Small intestine (tissue), 7 donors: ENCODE measurements around the gene AOC3. TPM values are rescaled to one million over a fixed set of nuclear protein-coding genes. Genes with fewer than 3 reads are reported as not detected.
"Not testable (repeated sequence)": the region's sequence is repeated elsewhere in the genome, so short reads cannot be mapped to it uniquely, and the experiment has no call there.

ENCODE experiments used
- DNase-seq, 2 donors: peaks; one replicate each; pipeline versions ENCODE4 v3.0.0 to v3.0.0-alpha.2; 2013
- FAIRE-seq: peaks from 2 replicates; lab custom pipeline; 2012; peaks lifted over from hg19 to GRCh38; lab: Jason Lieb, UNC
- H3K27ac ChIP-seq, 3 donors: one replicate each; pipeline ENCODE4 v1.5.1; 2013; ENCODE audit warnings: low read length in 2 of 3, mild to moderate bottlenecking in 2 of 3, control low read depth in 1 of 3, inconsistent platforms in 1 of 3, low read depth in 1 of 3, moderate library complexity in 1 of 3
- H3K27me3 ChIP-seq, 3 donors: one replicate each; pipeline ENCODE4 v1.6.1; 2013; ENCODE audit warnings: low read length in 3 of 3, inconsistent platforms in 1 of 3; ENCODE audit not compliant: control insufficient read depth in 3 of 3, insufficient read depth in 3 of 3
- H3K36me3 ChIP-seq, 3 donors: one replicate each; pipeline ENCODE4 v1.6.1; 2013; ENCODE audit warnings: low read length in 3 of 3, inconsistent platforms in 1 of 3, low read depth in 1 of 3, mild to moderate bottlenecking in 1 of 3, moderate library complexity in 1 of 3; ENCODE audit not compliant: control insufficient read depth in 3 of 3, insufficient read depth in 2 of 3
- H3K4me1 ChIP-seq, 3 donors: one replicate each; pipeline ENCODE4 v1.6.1; 2013; ENCODE audit warnings: low read length in 2 of 3, inconsistent platforms in 1 of 3, low read depth in 1 of 3, mild to moderate bottlenecking in 1 of 3, moderate library complexity in 1 of 3; ENCODE audit not compliant: control insufficient read depth in 3 of 3, insufficient read depth in 2 of 3
- H3K4me3 ChIP-seq, 3 donors: one replicate each; pipeline ENCODE4 v1.5.1; 2013; ENCODE audit warnings: low read length in 3 of 3, control low read depth in 1 of 3, inconsistent platforms in 1 of 3, low read depth in 1 of 3, mild to moderate bottlenecking in 1 of 3, moderate library complexity in 1 of 3
- H3K9me3 ChIP-seq, 2 donors: one replicate each; pipeline ENCODE4 v1.6.1; 2013; ENCODE audit warnings: low read depth in 1 of 2, low read length in 1 of 2; ENCODE audit not compliant: control insufficient read depth in 2 of 2, insufficient read depth in 1 of 2
- WGBS, 3 donors: extraction: QIAGEN DNeasy Blood & Tissue Kit; methylation state at CpG; one replicate each; pipeline ENCODE4 v1.1.7; 2013; 5-methylcytosine and 5-hydroxymethylcytosine counted together
- polyA plus RNA-seq, 4 donors: library from polyadenylated mRNA; stranded (reverse) in 3 of 4; unstranded in 1 of 4; fragments of 200-250 nt in 3 of 4; fragments of 120-200 nt in 1 of 4; gene quantifications; one replicate each; pipeline versions ENCODE4 v1.2.1 to v1.2.3, GENCODE V29; 2013
- donor health status: healthy with polysubstance abuse.
- donor health status: control.
- donor health status: control.
- donor health status: Bipolar disorder and iron deficiency.
- donor health status: healthy.

AOC3 gene
- polyA plus RNA-seq, 4 donors, result 1.3 to 30.0 (median 3.1) TPM

DNA sequence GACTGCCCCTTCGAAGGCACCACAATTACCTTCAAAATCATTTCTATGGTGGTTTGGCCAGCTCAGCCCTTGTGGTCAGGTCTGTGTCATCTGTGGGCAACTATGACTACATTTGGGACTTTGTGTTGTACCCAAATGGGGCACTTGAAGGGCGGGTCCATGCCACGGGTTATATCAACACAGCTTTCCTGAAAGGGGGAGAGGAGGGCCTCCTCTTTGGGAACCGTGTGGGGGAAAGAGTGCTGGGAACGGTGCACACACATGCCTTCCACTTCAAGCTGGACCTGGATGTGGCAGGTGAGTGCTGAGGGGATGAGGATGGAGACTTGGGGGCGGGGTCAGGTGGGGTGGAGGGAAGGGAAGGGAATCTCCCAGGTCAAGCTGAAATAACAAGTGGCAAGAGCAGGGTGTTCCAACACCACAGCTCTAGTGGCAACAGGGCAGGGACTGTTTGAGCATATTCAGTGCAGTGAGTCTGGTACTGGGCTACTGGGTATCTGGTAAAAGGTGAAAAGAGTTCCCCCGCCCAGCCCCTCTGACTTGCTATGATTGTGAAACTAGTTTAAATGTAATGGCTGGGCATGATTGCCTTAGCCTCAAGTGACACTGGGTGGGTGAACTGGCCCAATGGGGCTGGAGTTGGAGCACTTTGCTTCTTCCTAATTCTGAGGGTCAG lies 4.9 kb upstream of the AOC3 start:
- peaks cover 0 to 8% (median 0%) of the 10 kb centered on the region in 3 donors for H3K27me3 ChIP-seq
- H3K36me3 ChIP-seq, result peaks cover 16 to 45% (median 23%) of the 10 kb centered on the region in 3 donors
- no peaks in the 10 kb centered on the region for H3K9me3 ChIP-seq
- H3K27ac ChIP-seq, result no peak overlapping the region
- WGBS, 3 donors, result 68 to 71% (median 70%) methylated on average over 7 of the region's 7 CpGs
- no peak for DNase-seq
- FAIRE-seq, result no peak
- H3K4me3 ChIP-seq, result no peak overlapping the region
- peaks cover 0 to 7% (median 7%) of the 10 kb centered on the region in 3 donors for H3K4me1 ChIP-seq

DNA sequence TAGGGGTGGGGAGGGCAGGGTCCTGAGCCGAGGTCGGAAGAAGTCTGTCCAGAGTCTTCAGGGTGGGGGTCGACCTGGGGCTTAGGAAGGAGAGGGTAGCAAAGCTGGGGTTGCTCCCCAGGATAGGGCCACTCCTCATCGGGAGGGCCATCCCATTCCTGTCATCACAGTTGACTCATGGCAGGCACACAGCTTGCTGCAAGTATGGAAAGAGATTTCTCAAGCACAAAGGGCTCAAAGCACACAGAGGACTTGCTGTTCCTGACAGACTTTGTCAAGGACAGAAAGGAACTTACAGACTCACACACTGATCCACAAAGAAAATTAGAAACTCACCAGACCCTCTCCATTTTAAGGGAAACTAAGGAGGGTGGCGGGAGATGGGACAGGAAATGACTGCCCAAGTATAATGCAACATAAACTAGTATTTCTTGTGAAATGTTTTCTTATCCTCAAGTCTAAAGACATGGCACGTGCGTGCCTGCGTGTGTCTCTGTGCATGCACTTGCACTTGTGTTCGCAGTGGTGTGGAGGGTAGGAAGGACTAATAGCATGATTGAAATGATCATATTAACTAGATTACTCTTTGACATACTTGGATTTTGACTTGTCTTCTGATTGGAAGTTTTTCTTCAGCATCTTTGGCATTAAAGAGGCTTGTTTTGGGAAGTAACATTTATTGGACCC lies 4.3 kb upstream of the AOC3 start:
- Histone ChIP-seq H3K27ac (no peak overlapping the region), H3K4me1 (peaks cover 0 to 7% (median 7%) of the 10 kb centered on the region in 3 donors), H3K36me3 (peaks cover 9 to 42% (median 18%) of the 10 kb centered on the region in 3 donors), H3K4me3 (no peak overlapping the region), H3K27me3 (peaks cover 0 to 8% (median 0%) of the 10 kb centered on the region in 3 donors), H3K9me3 (no peaks in the 10 kb centered on the region)
- 72 to 76% (median 74%) methylated on average over 9 of the region's 9 CpGs for WGBS, 3 donors
- DNase-seq (no peak), FAIRE-seq (no peak)

DNA sequence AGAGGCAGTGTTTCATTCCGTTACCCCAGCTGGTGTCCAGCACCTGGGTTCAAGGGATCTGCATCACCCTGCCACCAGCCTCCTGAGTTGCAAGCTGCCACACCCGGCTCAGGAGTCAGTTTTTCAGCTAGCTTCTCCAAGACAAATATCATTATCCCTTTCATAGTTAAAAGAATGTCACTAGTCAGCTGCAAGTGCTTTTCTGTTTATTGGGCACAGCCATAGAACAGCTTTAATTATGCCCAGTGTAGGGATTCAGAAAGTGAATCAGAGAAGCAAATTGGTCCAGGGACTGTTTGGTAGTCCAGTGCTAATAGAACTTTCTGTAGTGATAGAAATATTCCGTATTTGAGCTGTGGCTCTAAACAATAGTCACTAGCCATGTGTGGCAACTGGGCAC lies 2.9 kb upstream of the AOC3 start:
- no peak for FAIRE-seq
- Histone ChIP-seq H3K36me3 (peaks cover 6 to 36% (median 11%) of the 10 kb centered on the region in 3 donors), H3K4me1 (peaks cover 0 to 7% (median 7%) of the 10 kb centered on the region in 3 donors), H3K27ac (no peak overlapping the region), H3K27me3 (peaks cover 0 to 8% (median 0%) of the 10 kb centered on the region in 3 donors), H3K9me3 (no peaks in the 10 kb centered on the region), H3K4me3 (no peak overlapping the region)
- WGBS, 3 donors, result 60 to 73% (median 63%) methylated on average over 2 to 3 of the region's 3 CpGs
- no peak for DNase-seq

DNA sequence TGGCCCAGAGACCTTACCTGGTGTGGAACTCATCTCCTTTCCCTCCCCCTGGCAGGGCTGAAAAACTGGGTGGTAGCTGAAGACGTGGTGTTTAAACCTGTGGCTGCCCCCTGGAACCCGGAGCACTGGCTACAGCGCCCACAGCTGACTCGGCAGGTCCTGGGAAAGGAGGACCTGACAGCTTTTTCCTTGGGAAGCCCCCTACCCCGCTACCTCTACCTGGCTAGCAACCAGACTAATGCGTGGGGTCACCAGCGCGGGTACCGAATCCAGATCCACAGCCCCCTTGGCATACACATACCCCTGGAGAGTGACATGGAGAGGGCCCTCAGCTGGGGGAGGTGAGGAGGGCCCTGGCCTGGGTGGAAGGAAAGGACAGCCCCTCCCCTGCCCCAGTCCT lies 2.0 kb upstream of the AOC3 start:
- Histone ChIP-seq H3K27me3 (peaks cover 0 to 8% (median 0%) of the 10 kb centered on the region in 3 donors), H3K36me3 (peaks cover 6 to 30% (median 6%) of the 10 kb centered on the region in 3 donors), H3K4me3 (no peak overlapping the region), H3K4me1 (peaks cover 0 to 17% (median 7%) of the 10 kb centered on the region in 3 donors), H3K9me3 (no peaks in the 10 kb centered on the region), H3K27ac (no peak overlapping the region)
- WGBS, 3 donors, result 89 to 95% (median 89%) methylated on average over 9 of the region's 9 CpGs
- no peak for DNase-seq
- no peak for FAIRE-seq

DNA sequence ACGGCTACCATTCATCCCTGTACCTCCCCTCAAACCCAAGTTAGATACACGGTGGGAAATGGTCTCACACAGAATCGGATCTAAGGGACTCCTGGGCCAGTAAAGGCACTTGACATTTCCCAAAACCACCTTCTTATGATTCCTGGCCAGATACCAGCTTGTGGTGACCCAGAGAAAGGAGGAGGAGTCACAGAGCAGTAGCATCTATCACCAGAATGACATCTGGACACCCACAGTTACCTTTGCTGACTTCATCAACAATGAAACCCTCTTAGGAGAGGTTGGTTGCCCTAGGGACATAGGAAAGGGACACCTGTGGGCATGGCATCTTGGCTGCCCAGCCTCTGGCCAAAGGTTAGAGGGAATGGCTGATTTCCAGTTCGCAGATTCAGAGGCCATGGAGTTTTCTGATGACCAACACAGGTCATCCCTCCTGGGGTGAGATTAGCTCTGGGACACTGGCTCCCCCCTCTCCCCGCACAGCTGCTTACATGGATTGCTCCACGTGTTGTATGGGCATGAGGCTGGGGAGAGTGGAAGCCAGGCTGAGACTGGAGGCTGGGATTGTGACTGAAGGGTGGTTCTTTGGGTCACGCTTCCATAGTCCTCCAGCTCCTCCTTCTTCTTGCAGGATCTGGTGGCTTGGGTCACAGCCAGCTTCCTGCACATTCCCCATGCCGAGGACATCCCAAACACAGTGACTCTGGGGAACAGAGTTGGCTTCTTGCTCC lies 1.4 kb upstream of the AOC3 start:
- DNase-seq (peak in 1 of 2 donors; percentile 72), FAIRE-seq (no peak)
- 34 to 58% (median 47%) methylated on average over 8 of the region's 8 CpGs for WGBS, 3 donors
- H3K9me3 ChIP-seq, result no peaks in the 10 kb centered on the region
- H3K27ac ChIP-seq, result no peak overlapping the region
- peaks cover 0 to 8% (median 0%) of the 10 kb centered on the region in 3 donors for H3K27me3 ChIP-seq
- H3K4me1 ChIP-seq, result peaks cover 0 to 22% (median 7%) of the 10 kb centered on the region in 3 donors
- no peak overlapping the region for H3K4me3 ChIP-seq
- H3K36me3 ChIP-seq, result peaks cover 3 to 24% (median 4%) of the 10 kb centered on the region in 3 donors

DNA sequence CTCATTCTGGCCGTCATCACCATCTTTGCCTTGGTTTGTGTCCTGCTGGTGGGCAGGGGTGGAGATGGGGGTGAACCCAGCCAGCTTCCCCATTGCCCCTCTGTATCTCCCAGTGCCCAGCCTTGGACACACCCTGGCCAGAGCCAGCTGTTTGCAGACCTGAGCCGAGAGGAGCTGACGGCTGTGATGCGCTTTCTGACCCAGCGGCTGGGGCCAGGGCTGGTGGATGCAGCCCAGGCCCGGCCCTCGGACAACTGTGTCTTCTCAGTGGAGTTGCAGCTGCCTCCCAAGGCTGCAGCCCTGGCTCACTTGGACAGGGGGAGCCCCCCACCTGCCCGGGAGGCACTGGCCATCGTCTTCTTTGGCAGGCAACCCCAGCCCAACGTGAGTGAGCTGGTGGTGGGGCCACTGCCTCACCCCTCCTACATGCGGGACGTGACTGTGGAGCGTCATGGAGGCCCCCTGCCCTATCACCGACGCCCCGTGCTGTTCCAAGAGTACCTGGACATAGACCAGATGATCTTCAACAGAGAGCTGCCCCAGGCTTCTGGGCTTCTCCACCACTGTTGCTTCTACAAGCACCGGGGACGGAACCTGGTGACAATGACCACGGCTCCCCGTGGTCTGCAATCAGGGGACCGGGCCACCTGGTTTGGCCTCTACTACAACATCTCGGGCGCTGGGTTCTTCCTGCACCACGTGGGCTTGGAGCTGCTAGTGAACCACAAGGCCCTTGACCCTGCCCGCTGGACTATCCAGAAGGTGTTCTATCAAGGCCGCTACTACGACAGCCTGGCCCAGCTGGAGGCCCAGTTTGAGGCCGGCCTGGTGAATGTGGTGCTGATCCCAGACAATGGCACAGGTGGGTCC lies 607 bp downstream of the AOC3 start:
- Histone ChIP-seq H3K4me1 (peaks cover 0 to 23% (median 7%) of the 10 kb centered on the region in 3 donors), H3K27ac (peak overlapping the region in 1 of 3 donors; percentile 33)
- not testable (repeated sequence) for H3K9me3 ChIP-seq, H3K4me3 ChIP-seq, DNase-seq, H3K36me3 ChIP-seq, H3K27me3 ChIP-seq, FAIRE-seq
- WGBS, 3 donors, result 81 to 100% (median 88%) methylated on average over 11 to 25 of the region's 28 CpGs

DNA sequence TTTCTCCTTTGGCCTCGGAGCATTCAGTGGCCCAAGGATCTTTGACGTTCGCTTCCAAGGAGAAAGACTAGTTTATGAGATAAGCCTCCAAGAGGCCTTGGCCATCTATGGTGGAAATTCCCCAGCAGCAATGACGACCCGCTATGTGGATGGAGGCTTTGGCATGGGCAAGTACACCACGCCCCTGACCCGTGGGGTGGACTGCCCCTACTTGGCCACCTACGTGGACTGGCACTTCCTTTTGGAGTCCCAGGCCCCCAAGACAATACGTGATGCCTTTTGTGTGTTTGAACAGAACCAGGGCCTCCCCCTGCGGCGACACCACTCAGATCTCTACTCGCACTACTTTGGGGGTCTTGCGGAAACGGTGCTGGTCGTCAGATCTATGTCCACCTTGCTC lies 1.4 kb downstream of the AOC3 start:
- Histone ChIP-seq H3K4me1 (peaks cover 0 to 23% (median 7%) of the 10 kb centered on the region in 3 donors), H3K27ac (peak overlapping the region in 1 of 3 donors; percentile 66), H3K4me3 (peak overlapping the region in 1 of 3 donors; percentile 18), H3K9me3 (no peaks in the 10 kb centered on the region), H3K36me3 (peaks cover 0 to 6% (median 0%) of the 10 kb centered on the region in 3 donors), H3K27me3 (peaks cover 0 to 8% (median 0%) of the 10 kb centered on the region in 3 donors)
- FAIRE-seq (no peak), DNase-seq (no peak)
- WGBS, 3 donors, result 80 to 92% (median 85%) methylated on average over 15 of the region's 15 CpGs
